Adrenal gland (tissue), 5 donors: ENCODE data around the gene RXYLT1.

ENCODE experiments used
- POLR2A ChIP-seq, 2 donors: fragments of 450-650 bp; IDR thresholded peaks; one replicate each; pipeline ENCODE4 v1.6.1; 2017; ENCODE audit warnings: antibody characterized with exemption in 2 of 2, mild to moderate bottlenecking in 2 of 2, moderate library complexity in 1 of 2
- TF ChIP-seq, protein P1 (sequence below), 6 experiments: fragments of 450-650 bp in 4 of 6; fragments of 200-600 bp in 2 of 6; sonication (generic) in 1 of 6; IDR thresholded peaks; 1 replicate in 5 of 6; 2 replicates in 1 of 6; pipeline versions ENCODE4 v1.5.1 to v1.8.0; 2016 to 2021; ENCODE audit warnings: antibody characterized with exemption in 6 of 6, mild to moderate bottlenecking in 2 of 6, moderate library complexity in 1 of 6
- donor health status: DM: no; HTN: no; CAD: no.

DNA sequence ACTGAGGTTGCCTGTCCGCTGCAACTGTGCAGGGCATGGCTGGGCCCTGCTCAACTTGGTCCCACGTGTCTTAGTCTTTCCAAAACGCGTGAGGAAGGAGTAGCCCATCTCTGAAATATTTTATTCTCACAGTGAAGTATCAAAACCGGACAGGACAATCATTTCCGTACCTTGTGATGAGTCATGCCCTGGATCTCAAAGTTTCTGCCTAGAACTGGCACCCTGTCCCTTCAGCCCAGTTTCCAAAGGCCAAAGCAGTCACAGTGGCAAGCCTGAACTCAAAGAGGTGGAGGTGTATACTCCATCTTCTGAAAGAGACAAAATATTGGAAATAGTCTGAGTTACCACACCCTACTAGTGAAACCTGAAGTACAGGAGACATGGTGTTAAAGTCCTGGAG, 36.3 kb downstream of the RXYLT1 start:
- TF ChIP-seq, protein P1, sequence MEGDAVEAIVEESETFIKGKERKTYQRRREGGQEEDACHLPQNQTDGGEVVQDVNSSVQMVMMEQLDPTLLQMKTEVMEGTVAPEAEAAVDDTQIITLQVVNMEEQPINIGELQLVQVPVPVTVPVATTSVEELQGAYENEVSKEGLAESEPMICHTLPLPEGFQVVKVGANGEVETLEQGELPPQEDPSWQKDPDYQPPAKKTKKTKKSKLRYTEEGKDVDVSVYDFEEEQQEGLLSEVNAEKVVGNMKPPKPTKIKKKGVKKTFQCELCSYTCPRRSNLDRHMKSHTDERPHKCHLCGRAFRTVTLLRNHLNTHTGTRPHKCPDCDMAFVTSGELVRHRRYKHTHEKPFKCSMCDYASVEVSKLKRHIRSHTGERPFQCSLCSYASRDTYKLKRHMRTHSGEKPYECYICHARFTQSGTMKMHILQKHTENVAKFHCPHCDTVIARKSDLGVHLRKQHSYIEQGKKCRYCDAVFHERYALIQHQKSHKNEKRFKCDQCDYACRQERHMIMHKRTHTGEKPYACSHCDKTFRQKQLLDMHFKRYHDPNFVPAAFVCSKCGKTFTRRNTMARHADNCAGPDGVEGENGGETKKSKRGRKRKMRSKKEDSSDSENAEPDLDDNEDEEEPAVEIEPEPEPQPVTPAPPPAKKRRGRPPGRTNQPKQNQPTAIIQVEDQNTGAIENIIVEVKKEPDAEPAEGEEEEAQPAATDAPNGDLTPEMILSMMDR (IDR thresholded peaks at IDR 0.05) = no peak
- no peak for TF ChIP-seq POLR2A (IDR thresholded peaks at IDR 0.05)
